ENCODE measurements around the gene CAMKK2.
A peak's percentile ranks its signal among the peaks of the same experiment; 100 is the strongest.

DNA sequence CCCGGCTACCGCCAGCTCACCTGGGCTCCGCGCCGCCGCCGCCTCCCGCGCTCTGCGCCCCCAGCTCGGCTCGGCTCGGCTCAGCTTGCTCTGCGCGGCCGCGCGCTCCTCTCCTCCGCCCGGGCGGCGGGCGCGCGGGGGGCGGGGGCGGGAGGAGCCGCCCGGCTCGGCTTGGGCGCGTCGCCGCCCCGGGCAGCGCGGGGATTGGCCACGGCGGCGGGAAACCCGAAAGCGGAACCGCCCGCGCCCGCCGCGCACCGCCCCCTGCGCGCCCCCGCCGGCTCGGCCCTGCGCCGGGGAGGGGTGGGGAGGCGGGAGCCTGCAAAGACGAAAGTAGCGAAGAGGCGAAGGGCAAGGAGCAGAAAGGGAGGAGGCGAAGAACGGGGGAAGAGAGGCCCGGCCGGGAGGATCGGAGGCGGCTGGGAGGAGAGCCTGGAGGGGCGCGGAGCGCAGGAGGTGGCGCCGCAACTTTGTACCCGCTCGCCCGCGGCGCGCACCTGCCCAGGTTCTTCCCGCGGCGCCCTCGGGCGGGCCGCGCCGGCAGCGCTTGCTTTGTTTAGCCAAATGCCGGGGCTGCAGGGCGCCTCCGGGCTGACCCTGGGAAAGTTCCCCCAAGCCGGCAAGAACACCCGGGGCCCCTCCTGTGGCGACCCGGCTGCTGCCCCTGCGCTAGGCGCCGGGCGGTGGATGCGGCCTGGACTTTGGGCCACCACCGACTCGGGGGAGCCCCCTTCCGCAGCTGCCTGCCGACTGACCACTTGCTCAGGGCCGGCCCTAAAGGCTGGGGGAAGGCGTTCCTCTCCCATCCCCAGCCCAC lies at the start of gene CAMKK2:
- TF ChIP-seq, protein P1, sequence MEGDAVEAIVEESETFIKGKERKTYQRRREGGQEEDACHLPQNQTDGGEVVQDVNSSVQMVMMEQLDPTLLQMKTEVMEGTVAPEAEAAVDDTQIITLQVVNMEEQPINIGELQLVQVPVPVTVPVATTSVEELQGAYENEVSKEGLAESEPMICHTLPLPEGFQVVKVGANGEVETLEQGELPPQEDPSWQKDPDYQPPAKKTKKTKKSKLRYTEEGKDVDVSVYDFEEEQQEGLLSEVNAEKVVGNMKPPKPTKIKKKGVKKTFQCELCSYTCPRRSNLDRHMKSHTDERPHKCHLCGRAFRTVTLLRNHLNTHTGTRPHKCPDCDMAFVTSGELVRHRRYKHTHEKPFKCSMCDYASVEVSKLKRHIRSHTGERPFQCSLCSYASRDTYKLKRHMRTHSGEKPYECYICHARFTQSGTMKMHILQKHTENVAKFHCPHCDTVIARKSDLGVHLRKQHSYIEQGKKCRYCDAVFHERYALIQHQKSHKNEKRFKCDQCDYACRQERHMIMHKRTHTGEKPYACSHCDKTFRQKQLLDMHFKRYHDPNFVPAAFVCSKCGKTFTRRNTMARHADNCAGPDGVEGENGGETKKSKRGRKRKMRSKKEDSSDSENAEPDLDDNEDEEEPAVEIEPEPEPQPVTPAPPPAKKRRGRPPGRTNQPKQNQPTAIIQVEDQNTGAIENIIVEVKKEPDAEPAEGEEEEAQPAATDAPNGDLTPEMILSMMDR (IDR thresholded peaks at IDR 0.05 in 8 of 11, conservative IDR thresholded peaks at IDR 0.05 in 3 of 11): peak in 6 of 11 experiments; percentile 23 to 47 (median 28)
- peak in 1 of 3 donors; percentile 65 for TF ChIP-seq POLR2A (IDR thresholded peaks at IDR 0.05)
